Erythroblast (primary cell): Measurements from ENCODE around the gene NUP42.

Experiments
- GATA1 ChIP-seq: IDR thresholded peaks from 2 replicates; pipeline ENCODE4 v1.6.1; 2011; ENCODE audit warnings: low read depth, mild to moderate bottlenecking, control low read depth, low read length, moderate library complexity
- POLR2A ChIP-seq: IDR thresholded peaks from 2 replicates; pipeline ENCODE4 v1.6.1; 2011; ENCODE audit warnings: mild to moderate bottlenecking, low read length

GRCh38 chr7:23205577-23205908 is 23.7 kb downstream of the NUP42 start:
- no peak for TF ChIP-seq POLR2A
- no peak for TF ChIP-seq GATA1
